ENCODE results near the gene CASD1. TPM values are rescaled to one million over a fixed set of nuclear protein-coding genes. Genes with fewer than 3 reads are reported as not detected.

CASD1 gene
- 38.5 TPM for polyA plus RNA-seq (2012; ENCODE audit: insufficient read depth, insufficient read length, low read depth)

GRCh38 chr7:94509264-94509886, at the start of gene CASD1:
Gene CASD1, plus strand, starts transcription at chr7:94509809. Its CDS starts 276 bp downstream, at chr7:94510085.
- no peaks in the 10 kb centered on the region for H3K27me3 ChIP-seq
- no peaks in the 10 kb centered on the region for H3K36me3 ChIP-seq
- no peak for TF ChIP-seq CTCF (IDR thresholded peaks at IDR 0.05; ENCODE audit: low read depth, low read length)
- peak; percentile 22 for DNase-seq
- H3K9me3 ChIP-seq, result no peaks in the 10 kb centered on the region
- peaks cover 3% of the 10 kb centered on the region; the same call in 1 of the 2 replicates for H3K4me1 ChIP-seq
- H3K4me3 ChIP-seq (ENCODE audit: low read depth, low read length), result peak within 1 kb of the TSS; percentile 79

DNA sequence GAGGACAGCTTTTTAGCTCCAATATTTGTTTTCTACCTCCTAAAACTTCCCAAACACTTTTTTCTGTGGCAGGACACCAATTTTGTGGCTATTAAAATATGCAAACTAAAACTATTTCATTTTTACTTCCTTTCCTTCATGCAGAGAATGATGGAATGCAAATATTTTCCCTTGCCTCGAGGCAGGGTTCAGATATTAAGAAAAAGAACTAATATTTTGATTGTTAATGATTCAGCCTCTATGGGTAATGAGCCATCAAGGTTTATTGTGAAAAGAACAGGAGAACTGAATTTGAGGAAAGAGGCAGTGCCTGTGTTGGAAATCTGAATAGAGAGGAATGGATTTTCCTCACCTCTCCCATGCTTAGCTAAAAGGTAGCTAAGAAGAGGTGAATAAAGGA, 43.1 kb upstream of the CASD1 start:
- no peaks in the 10 kb centered on the region for H3K36me3 ChIP-seq
- no peaks in the 10 kb centered on the region for H3K27me3 ChIP-seq
- no peak overlapping the region for H3K4me3 ChIP-seq (ENCODE audit: low read depth, low read length)
- no peaks in the 10 kb centered on the region for H3K9me3 ChIP-seq
- TF ChIP-seq CTCF (IDR thresholded peaks at IDR 0.05; ENCODE audit: low read depth, low read length), result no peak
- no peaks in the 10 kb centered on the region for H3K4me1 ChIP-seq
- DNase-seq, result no peak

- Histone ChIP-seq H3K36me3 (no peaks in the 10 kb centered on the region), H3K9me3 (no peaks in the 10 kb centered on the region), H3K27me3 (no peaks in the 10 kb centered on the region), H3K4me3 (ENCODE audit: low read depth, low read length) (no peak overlapping the region), H3K4me1 (no peaks in the 10 kb centered on the region)
- no peak for TF ChIP-seq CTCF (IDR thresholded peaks at IDR 0.05; ENCODE audit: low read depth, low read length)
- no peak for DNase-seq
Measured at GRCh38 chr7:94471604-94472003, 38.0 kb upstream of the CASD1 start.

- Histone ChIP-seq H3K27me3 (no peaks in the 10 kb centered on the region; the same call in 1 of the 2 replicates), H3K4me3 (ENCODE audit: low read depth, low read length) (no peak overlapping the region), H3K36me3 (no peaks in the 10 kb centered on the region), H3K9me3 (no peaks in the 10 kb centered on the region), H3K4me1 (no peaks in the 10 kb centered on the region)
- DNase-seq, result no peak
- no peak for TF ChIP-seq CTCF (IDR thresholded peaks at IDR 0.05; ENCODE audit: low read depth, low read length)
Measured at GRCh38 chr7:94472608-94473007, 37.0 kb upstream of the CASD1 start.

DNA sequence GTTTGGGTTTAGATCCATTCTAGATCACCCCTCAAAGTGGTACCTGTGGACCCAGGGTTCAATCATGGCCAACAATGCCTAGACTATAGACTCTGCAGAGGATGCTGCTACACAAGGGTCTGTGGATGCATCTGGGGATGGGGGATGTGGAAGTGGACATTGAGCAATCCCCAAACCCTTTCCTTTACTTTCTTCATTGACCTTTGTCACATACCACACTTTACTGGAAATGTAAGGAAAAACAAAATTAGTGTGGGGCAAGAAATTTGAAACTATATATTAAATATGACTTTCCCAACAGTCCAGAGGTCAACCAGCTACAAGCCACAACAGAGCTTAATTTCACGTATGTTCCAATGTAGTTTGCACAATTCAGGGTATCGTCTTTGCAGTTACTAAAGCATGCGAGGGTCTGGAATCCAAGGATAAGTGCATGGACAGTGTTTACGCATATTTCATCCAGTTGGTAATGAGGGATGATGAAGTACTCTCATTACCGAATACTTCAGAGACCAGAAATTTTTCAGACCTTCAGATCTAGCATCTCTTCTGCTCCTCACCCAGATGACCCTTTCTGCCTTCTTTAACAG, 33.3 kb upstream of the CASD1 start:
- Histone ChIP-seq H3K4me3 (ENCODE audit: low read depth, low read length) (no peak overlapping the region), H3K36me3 (no peaks in the 10 kb centered on the region), H3K27me3 (no peaks in the 10 kb centered on the region; the same call in none of the 2 replicates), H3K4me1 (no peaks in the 10 kb centered on the region), H3K9me3 (no peaks in the 10 kb centered on the region)
- DNase-seq, result no peak
- TF ChIP-seq CTCF (IDR thresholded peaks at IDR 0.05; ENCODE audit: low read depth, low read length), result no peak

- Histone ChIP-seq H3K36me3 (no peaks in the 10 kb centered on the region), H3K4me1 (no peaks in the 10 kb centered on the region), H3K4me3 (ENCODE audit: low read depth, low read length) (no peak overlapping the region), H3K27me3 (no peaks in the 10 kb centered on the region; the same call in none of the 2 replicates), H3K9me3 (no peaks in the 10 kb centered on the region)
- DNase-seq, result no peak
- no peak for TF ChIP-seq CTCF (IDR thresholded peaks at IDR 0.05; ENCODE audit: low read depth, low read length)
Measured at GRCh38 chr7:94477878-94478277, 31.7 kb upstream of the CASD1 start.
